HG03460 (cell line): ENCODE data around the gene ASH1L.
"Not testable (repeated sequence)": the region's sequence is repeated elsewhere in the genome, so short reads cannot be mapped to it uniquely, and the experiment has no call there.

Experiments used
- ATAC-seq: cut with Tn5 transposase; IDR thresholded peaks from one replicate; pipeline ENCODE4 v1.9.1; 2021; ENCODE audit not compliant: unreplicated experiment

The ASH1L gene

DNA sequence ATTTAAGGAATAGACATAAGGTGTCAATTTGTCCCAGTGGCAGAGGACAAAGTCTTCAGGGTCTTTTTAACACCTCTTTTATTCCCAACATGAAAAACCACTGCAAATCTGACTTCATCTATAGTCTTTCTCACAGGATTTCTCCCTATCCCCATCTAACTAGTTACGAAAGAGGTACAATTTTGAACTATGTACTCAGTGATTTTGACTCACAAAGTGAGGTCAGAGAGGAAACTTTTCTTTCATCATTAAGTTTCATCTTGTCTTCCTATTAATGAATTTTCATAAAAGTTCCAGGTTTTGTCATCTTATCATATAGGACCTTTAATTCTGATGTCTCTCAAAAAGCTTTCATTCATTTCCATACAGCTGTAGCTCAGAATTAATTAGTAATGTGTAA lies 63.3 kb downstream of the ASH1L start:
- no peak for ATAC-seq

DNA sequence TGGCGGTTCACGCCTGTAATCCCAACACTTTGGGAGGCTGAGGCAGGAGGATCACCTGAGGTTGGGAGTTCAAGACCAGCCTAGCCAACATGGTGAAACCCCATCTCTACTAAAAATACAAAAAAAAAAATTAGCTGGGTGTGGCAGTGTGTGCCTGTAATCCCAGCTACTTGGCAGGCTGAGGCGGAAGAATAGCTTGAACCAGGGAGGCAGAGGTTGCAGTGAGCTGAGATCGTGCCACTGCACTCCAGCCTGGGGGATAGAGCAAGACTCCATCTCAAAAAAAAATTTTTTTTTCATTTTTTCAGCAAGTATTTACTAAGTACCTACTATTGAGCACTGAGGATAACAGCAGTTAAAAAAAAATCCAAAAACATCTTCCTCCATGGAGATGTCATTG lies 69.0 kb downstream of the ASH1L start:
- not testable (repeated sequence) for ATAC-seq

DNA sequence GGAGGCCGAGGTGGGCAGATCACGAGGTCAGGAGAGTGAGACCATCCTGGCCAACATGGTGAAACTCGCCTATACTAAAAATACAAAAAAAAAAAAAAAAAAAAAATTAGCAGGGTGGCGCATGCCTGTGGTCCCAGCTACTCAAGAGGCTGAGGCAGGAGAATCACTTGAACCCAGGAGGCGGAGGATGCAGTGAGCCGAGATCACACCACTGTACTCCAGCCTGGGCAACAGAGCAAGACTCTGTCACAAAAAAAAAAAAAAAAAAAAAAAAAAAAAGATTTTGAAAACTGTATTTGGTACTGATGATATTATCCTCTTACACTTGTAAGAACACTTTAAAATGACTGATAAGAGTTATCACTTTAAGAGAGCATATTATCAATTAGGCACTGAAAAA lies 74.2 kb downstream of the ASH1L start:
- ATAC-seq = not testable (repeated sequence)

DNA sequence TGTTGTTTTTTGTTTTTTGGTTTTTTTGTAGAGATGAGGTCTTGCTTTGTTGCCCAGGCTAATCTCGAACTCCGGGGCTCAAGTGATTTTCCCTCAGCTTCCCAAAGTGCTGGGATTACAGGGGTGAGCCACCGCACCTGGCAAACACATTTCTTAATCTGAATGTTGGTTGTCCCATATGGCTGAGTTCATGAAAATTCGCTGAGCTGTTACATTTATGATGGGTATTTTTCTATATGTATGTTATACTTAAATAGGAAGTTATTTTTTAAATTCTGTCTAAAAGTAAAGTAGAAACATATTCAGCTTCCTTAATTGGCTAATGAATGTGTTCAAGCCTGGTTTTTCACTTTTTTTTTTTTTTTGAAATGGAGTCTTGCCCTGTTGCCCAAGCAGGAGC lies 75.1 kb downstream of the ASH1L start:
- no peak for ATAC-seq

DNA sequence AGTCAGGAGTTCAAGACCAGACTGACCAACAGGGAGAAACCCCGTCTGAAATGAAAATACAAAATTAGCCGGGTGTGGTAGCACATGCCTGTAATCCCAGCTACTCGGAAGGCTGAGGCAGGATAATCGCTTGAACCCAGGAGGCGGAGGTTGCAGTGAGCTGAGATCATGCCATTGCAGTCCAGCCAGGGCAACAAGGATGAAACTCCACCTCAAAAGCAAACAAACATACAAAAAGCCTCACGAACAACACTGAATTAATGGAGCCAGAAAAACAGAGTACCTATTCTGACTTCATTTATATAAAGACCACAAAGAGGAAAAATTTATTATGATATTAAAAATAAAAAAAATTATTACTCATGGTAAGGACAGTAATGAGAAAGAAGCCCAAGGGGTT lies 75.7 kb downstream of the ASH1L start:
- not testable (repeated sequence) for ATAC-seq

DNA sequence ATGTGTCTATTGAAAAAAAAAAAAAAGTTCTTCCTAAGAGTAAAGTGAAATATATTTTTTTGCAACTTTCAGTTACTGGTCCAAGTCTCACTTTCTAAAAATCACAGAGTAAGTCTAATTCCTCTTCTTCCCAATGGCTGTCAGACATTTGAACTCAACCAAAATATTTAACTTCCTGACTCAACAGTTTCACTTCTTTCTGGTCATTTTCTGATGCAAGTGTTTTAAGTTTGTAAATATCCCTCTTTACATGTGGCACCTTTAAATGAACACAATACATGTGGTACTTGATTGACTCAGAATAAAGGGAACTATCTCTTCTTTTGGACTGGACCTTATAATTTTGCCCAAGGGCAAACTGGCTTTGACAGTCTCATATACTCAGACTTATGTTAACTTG lies 76.7 kb downstream of the ASH1L start:
- no peak for ATAC-seq

DNA sequence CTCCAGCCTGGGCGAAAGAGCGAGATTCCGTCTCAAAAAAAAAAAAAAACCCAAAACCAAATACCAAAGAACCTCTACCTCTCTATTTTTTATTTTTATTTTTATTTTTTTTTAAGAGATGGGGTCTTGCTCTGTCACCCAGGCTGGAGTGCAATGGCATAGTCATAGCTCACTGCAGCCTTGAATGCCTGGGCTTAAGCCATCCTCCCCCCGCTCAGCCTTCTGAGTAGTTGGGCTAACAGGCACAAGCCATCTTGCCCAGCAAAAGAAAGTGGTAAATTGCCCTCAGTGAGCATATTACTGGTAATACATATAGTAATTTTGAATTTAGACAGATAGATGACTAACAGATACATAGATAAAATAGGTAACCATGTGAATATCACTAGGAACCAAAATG lies 77.4 kb downstream of the ASH1L start:
- no peak for ATAC-seq

DNA sequence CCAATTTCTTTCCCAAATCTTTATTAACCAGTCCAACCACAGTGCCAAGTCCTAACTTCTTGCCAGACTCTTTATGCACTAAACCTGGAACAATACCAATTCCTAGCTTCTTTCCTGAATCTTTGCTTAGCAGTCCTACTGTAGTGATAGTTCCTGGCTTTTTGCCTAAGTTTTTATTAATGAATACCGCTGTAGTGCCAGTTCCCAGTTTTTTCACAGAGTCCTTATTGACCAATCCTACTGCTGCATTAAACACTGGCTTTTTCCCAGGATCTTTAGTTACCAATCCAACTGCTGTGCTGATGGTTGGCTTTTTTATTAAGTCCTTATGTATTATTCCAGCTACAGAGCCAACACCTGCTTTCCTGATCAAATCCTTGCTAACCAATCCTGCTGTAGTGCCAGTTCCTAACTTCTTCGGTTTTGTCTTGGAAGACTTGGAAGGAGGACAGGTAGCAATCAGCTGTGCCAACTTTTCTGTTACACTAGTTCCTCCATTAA lies 80.8 kb downstream of the ASH1L start:
- no peak for ATAC-seq

DNA sequence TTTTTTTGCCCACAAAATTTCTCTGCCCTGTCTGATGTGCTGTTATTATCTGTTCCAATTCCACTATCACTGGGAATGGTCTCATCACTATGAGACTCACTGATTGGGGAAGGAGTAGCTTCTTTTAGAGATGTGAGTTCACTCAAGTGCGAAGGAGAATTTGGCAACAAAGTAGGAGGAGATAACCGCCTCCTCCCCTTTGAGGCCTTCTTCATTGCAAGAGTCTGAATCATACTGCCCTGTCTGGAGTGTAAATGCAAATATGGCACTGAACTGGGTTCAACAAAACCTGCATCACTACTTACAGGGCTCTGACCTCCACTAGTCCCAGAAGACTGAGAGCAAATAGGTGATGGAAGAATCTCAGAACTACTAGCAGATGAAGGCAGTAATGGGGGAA lies 83.4 kb downstream of the ASH1L start:
- ATAC-seq = no peak

DNA sequence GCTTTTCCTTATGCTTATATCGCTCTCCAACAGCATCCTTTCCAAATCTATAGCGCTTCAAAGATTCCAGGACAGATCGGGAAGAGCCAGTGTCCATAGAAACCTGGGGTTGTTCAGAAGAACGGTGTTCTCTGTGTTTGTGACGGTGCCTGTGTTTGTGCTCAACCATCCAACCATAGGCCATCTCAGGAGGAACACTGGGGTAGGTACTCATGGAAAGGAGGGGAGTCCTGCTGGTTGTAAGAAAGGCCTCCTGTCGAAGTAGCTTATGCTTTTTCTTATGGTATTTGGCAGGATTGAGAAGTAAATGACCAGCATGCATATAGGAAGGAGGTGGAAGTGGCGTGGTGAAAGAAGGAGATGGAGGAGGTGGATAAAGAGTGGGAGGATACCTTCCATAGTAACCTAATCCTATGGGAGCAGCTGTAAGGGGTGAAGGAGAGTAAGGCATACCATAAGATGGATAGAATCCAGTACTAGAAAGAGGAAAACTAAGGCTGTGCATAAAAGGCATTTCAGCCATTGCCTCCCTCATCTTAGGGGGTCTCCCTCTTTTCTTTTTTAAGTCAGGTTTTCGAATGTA lies 84.2 kb downstream of the ASH1L start:
- no peak for ATAC-seq

DNA sequence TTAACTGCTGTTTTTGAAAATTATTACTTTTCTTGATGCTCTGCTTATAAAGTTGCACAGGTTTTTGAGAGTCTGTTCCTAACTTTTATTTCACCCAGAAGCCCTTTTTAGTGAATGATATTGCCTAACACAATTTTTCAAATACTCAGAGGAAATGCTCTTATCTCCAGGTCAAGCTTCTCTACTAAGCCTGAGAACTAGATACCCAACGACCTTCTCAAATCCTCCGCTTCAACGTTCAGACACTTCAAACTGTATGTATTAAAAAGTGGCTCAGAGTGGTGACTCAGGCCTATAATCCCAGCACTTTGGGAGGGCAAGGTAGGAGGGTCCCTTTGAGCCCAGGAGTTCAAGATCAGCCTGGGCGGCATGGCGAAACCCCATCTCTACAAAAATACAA lies 88.5 kb downstream of the ASH1L start:
- no peak for ATAC-seq

DNA sequence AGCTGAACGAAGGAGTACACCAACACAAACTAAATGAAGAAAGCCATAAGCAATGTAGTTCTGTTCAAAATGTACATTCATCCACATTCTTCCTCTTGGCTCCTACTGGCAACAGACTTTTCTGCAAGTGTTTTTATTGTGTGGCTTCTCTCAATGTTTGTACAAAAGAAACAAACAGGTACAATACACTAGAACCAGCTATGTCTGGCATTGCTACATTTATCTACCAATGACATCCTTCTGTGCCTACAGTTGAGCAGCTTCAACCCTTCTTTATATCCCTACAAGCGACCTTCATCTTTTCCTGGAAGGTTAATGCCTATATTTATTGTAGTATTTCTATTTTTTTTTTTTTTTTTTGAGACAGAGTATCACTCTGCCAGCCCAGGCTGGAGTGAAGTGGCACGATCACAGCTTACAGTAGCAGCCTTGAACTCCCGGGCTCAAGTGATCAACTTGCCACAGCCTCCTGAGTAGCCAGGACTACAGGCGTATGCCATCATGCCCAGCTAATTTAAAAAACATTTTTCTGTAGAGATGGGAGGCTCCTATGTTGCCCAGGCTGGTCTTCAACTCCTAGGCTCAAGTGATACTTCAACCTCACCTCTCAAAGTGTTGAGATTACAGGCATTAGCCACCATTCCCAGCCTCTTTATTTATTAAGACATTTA lies 89.3 kb downstream of the ASH1L start:
- no peak for ATAC-seq

DNA sequence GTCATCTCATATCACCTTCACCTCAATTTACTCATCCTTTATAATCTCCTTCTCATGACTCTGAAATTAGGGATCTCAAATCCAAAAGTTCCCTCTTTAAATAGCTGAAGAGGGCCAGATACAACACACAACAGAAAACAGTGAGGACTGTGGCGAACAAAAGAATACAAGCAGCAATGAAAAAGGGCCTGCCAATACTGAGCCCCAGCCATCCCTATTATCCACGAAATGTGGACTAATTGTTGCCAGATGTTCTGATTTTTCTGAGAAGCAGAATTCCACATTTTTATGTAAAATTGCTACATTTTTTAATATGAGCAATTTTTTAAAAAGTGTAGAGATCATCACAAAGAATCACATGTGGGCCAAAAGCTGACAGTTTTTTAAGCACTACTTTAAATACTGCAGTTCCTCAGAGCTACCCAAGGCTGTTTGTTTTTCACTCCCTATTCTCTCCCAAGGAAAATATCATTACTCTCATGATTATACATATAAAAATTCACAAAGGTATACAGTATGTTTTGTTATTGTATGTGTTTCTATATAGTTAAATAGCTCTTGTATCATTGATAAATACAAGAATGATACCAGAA lies 90.0 kb downstream of the ASH1L start:
- ATAC-seq = no peak

DNA sequence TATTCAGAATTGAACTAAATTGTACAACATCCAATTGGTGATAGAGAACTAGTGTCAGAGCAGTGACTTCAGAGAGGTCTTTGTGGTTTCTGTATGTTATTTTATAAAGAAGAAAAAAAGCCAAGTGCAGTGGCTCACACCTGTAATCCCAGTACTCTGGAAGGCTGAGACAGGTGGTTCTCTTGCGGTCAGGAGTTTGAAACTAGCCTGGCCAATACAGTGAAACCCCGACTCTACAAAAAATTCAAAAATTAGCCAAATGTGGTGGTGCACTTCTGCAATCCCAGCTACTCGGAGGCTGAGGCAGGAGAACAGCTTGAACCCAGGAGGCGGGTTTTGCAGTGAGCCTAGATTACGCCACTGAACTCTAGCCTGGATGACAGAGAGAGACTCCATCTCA lies 90.7 kb downstream of the ASH1L start:
- no peak for ATAC-seq

DNA sequence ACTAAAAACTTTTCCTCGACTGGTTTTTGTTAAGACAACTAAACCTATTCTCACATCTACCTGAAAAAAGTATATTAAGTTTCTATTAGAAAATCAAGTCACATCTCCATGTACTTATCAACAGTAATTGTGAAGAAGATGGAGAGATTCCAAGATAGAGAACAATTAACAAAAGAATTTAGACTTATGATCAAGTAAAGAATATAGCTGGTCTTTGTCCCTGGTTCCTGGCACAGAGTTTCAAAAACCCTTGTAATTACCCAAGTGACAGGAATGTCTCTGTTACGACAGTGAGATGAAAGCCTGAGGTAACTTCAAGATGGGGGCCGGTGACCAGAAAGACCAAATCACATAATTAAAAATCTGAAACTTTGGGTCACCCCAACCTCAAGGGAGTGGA lies 91.6 kb downstream of the ASH1L start:
- ATAC-seq = no peak

DNA sequence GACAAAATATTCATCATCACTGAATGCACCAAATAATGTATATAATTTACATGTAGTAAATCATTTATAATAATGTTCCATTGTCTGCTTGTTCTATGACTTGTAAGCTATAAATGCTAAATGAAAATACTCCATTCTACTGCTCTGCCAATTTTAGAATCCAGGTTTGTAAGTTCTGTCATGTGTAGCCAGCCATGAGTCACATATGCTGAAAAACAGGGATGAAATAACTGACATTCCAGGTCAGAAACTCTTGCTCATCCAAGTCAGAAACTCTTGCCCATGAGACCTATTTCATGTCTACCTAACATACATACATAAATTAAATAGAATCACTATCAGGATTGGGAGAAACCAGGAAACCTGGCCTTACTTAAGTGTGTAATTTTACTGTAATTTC lies 95.6 kb downstream of the ASH1L start:
- no peak for ATAC-seq

DNA sequence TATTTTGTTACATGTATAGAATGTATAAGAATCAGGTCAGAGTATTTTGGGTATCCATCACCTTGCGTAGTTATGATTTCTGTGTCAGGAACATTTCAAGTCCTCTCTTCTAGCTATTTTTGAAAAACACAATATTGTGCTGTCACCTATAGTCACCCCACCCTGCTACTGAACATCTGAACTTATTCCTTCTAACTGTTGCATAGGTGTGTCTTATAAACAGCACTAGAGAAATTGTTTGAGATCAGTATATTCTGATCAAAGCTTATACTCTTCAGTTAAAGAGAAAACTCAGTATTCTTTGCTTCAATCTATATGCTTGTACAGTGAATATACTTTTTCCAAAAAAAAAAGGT lies 96.0 kb downstream of the ASH1L start:
- no peak for ATAC-seq

DNA sequence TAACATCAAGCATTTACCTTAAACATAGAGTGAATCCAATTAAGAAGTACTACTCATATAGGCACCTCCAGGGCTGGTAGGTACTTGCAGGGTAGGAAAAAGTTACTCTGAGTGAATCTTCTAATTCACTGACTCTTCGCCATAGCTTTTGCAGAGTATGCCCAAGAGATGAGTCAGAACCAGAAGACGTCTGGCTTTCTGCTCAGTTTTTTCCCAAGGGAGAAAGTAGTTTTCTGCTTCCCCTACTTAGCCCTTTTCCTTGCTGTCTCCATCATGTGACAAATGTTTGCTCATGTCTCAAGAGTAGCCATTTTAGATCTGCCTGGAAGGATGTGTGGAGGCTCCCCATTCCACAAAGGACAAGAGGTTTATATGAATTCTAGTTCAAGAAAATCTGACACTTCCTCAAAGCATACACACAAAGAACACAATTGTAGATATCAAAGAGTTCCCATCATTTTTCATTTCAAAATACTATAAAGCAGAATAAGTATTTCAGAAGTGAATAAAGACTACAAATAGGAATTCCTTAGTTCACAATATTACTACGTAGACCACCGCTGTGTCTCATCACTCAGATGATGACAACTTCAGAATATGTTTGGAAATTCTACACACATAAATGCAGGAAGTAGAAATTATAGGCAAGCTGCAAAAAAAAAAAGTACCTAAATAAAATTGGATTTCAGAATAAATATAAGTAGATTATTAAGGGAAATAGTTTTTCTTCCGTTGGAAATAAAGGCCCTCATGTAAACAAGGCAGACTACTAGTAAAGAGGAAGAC lies 98.5 kb downstream of the ASH1L start:
- no peak for ATAC-seq

DNA sequence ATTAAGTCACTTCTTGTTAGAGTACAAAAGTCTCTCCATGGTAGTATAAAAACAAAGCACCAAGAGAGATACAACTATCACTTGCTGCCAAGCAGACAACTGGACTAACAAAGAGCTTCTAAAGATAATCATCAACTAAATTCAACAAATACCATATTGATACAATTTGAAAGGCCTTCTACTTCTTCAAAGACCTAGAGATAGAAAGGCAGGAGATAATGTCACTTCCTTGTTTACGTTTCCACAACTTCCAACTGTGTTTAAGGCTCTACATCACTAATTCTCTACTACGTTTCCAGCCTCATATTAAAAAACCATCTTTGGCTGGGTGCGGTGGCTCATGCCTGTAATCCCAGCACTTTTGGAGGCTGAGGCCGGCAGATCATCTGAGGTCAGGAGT lies 104.5 kb downstream of the ASH1L start:
- no peak for ATAC-seq

DNA sequence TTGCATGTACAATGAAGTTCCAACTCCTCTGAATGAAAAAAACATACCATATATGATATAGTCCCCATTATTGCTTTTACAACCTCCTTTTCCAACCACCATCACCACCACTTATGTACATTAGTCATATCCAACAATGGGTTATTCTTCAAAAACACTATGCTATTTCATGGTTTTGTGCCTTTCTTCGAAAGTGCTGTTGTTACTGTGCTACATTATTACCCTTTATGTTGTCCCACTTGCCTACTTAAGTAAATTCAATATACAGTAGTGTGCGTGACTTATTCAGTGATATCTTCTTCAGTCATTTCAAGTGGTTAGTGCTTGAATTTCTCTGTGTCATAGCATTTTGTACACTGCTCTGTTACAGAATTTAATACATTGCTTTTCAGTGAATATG lies 105.3 kb downstream of the ASH1L start:
- ATAC-seq = no peak

DNA sequence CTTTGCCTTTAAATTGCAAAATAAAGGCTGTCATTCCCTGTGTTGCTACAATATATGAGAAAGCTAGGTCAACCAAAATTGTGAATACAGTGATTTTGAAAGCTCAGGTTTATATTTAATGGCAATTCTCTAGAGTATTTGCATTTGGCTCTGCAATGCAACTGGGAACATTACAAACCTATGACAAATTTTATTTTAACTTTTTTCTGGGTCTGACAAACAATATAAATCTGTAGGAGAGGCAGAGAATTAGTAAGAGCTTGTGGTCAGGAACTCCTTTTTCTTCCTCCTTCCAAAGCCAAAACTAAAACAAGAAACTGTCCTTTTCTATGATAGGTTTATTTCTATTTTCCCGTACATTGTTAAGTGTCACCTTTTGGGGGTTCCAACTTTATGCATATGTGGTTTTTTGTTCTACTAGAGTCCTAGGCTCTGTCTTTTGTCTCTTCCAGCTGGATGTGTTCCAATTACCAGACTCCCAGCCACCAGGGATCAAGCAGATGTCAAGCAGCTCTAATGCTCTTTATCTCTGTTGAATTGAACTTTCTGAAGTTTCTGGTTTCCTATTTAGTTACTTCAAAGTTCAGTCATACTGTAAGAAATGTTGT lies 106.9 kb downstream of the ASH1L start:
- no peak for ATAC-seq

DNA sequence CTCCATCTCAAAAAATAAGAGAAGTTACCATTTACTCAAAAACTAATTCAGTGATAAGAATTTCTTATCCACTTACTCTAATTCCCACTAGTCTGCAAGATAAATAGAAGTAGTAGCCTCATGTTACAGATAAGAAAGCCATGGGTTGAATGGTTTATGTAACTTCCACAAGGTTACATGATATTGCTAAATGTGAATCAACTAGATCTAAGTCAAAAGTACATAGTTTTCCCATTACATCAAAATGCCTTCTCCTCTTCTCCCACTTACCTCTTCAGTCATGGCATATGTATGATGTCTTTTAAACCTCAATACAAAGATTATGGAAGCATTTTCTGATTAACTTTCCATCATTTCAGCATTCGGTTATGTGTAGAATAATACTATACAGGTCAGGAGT lies 108.5 kb downstream of the ASH1L start:
- ATAC-seq = no peak
